Activated CD4-positive, alpha-beta T cell treated with anti-CD3 and anti-CD28 coated beads, Interleukin-2, amount 10 ng/mL, durations not matched to agents 7 days and 5 days (primary cell): ENCODE measurements around the gene NAT8. TPM values are rescaled to one million over a fixed set of nuclear protein-coding genes. Genes with fewer than 3 reads are reported as not detected.
"Not testable (repeated sequence)": the region's sequence is repeated elsewhere in the genome, so short reads cannot be mapped to it uniquely, and the experiment has no call there.

Source experiments
- CTCF ChIA-PET: fragments of 350-600 bp; sonication (Branson Sonifier 250); formaldehyde crosslinking; loops from one replicate; lab custom pipeline; 2021; ENCODE audit warnings: antibody characterized with exemption; lab: Charles Lee
- POLR2A ChIA-PET: fragments of 350-600 bp; sonication (Branson Sonifier 250); formaldehyde crosslinking; loops from one replicate; lab custom pipeline; 2021; ENCODE audit warnings: antibody characterized with exemption; lab: Charles Lee
- DNase-seq: peaks from one replicate; pipeline ENCODE4 v3.0.0-alpha.2; 2020
- H3K27ac Mint-ChIP-seq: one replicate; pipeline ENCODE4 v1.8.0; 2021; ENCODE audit warnings: mild to moderate bottlenecking, moderate library complexity, mixed read lengths
- H3K27me3 Mint-ChIP-seq: one replicate; pipeline ENCODE4 v1.8.0; 2021; ENCODE audit warnings: mixed read lengths
- H3K36me3 Mint-ChIP-seq: one replicate; pipeline ENCODE4 v1.8.0; 2021; ENCODE audit warnings: low read depth, mixed read lengths
- H3K4me1 Mint-ChIP-seq: one replicate; pipeline ENCODE4 v1.8.0; 2021; ENCODE audit warnings: mixed read lengths
- H3K4me3 Mint-ChIP-seq: one replicate; pipeline ENCODE4 v1.8.0; 2021; ENCODE audit warnings: mild to moderate bottlenecking, moderate library complexity, mixed read lengths
- H3K9me3 Mint-ChIP-seq: one replicate; pipeline ENCODE4 v1.8.0; 2021; ENCODE audit warnings: mixed read lengths
- total RNA-seq, 2 experiments: library from RNA; stranded (reverse); gene quantifications; one replicate each; pipeline ENCODE4 v1.2.3, GENCODE V29; 2021

Gene NAT8
- total RNA-seq, 2 experiments from 2014 or later, result not detected

- POLR2A ChIA-PET, H3K9me3 Mint-ChIP-seq, H3K27ac Mint-ChIP-seq, H3K36me3 Mint-ChIP-seq, CTCF ChIA-PET, H3K27me3 Mint-ChIP-seq, H3K4me1 Mint-ChIP-seq, DNase-seq, H3K4me3 Mint-ChIP-seq: not testable (repeated sequence)
These were observed 17.6 kb downstream of the NAT8 start for GRCh38 chr2:73624625-73625024.

- POLR2A ChIA-PET, H3K27ac Mint-ChIP-seq, H3K4me1 Mint-ChIP-seq, CTCF ChIA-PET, H3K27me3 Mint-ChIP-seq, H3K36me3 Mint-ChIP-seq, H3K4me3 Mint-ChIP-seq, H3K9me3 Mint-ChIP-seq, DNase-seq: not testable (repeated sequence)
These were observed 18.2 kb downstream of the NAT8 start for GRCh38 chr2:73624036-73624435.

DNA sequence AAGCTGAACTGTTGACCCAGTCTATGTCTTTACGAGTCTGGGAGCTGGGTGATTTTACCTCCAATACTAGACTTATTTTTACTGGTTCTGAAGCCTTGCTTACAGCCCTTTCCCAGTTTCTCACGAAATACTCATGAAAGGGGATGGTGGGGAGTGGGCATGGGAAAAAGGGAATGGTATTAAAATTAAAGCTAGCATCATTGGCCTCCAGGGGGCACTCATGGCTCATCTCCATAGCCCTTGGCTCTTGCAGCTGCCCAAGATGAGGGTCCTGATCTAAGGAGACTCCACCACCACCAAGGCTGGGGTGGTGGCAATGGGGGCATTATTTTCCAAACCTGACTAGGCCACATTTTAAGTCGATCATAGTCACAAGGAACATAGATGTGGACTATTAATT is 22.3 kb downstream of the NAT8 start:
- H3K27ac Mint-ChIP-seq, H3K27me3 Mint-ChIP-seq, H3K4me3 Mint-ChIP-seq, H3K4me1 Mint-ChIP-seq, CTCF ChIA-PET, H3K9me3 Mint-ChIP-seq, H3K36me3 Mint-ChIP-seq, DNase-seq, POLR2A ChIA-PET: not testable (repeated sequence)

GRCh38 chr2:73614997-73615396 is 27.2 kb downstream of the NAT8 start:
- Mint-ChIP-seq H3K27ac (no peak overlapping the region), H3K9me3 (no peaks in the 10 kb centered on the region), H3K27me3 (no peaks in the 10 kb centered on the region), H3K36me3 (no peaks in the 10 kb centered on the region), H3K4me3 (no peak overlapping the region), H3K4me1 (peaks cover 6% of the 10 kb centered on the region)
- CTCF ChIA-PET, result no interaction called here
- no peak for DNase-seq
- POLR2A ChIA-PET, result no interaction called here

DNA sequence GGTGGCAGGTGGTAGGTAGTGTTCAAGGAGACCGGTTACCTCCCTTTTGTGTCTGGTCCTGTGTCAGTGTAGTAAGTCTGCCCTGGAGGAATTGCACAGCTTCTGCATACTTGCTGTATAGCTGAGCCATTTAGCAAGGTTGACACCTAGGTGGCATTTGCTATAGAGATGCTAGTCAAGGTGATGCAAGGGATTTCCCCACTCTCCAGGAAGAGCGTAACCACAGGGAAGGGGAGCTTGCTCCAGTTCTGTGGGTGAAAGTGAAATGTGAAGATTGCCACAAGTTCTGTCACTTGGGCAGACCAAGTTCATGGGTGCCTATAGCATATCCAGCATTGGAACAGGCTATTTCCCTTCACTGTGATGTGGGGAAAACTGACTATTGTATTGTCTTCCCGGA is 28.1 kb downstream of the NAT8 start:
- Mint-ChIP-seq H3K36me3 (no peaks in the 10 kb centered on the region), H3K27me3 (no peaks in the 10 kb centered on the region), H3K4me3 (no peak overlapping the region), H3K27ac (no peak overlapping the region), H3K4me1 (peaks cover 6% of the 10 kb centered on the region), H3K9me3 (no peaks in the 10 kb centered on the region)
- DNase-seq, result no peak
- ChIA-PET CTCF (interaction anchor here (0.5 kb wide), 1 partner anchor 32 kb away, joined by 4 read pairs; no protein-coding TSS in a partner anchor), POLR2A (no interaction called here)

DNA sequence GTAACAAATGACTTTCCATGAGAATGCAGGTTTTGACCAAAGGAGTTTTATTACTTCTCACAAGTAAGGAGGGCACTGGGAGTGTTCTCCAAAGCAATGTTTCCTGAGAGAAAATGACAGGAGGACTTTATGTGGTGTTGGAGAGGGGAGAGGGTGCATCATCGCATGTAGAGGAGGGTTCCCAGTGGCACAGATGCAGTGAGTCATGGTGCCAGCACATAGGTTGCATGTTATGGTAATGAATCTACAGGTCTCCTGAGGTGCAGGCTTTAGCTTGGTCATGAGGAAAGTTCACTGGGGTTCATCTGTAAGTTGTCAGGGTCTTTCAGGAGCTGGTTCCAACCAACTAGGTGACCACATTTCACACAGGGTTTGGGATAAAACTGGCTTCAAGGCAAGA is 30.4 kb downstream of the NAT8 start:
- Mint-ChIP-seq H3K27ac (no peak overlapping the region), H3K27me3 (no peaks in the 10 kb centered on the region), H3K4me3 (no peak overlapping the region), H3K9me3 (no peaks in the 10 kb centered on the region), H3K36me3 (no peaks in the 10 kb centered on the region), H3K4me1 (peaks cover 6% of the 10 kb centered on the region)
- ChIA-PET CTCF (no interaction called here), POLR2A (no interaction called here)
- no peak for DNase-seq

DNA sequence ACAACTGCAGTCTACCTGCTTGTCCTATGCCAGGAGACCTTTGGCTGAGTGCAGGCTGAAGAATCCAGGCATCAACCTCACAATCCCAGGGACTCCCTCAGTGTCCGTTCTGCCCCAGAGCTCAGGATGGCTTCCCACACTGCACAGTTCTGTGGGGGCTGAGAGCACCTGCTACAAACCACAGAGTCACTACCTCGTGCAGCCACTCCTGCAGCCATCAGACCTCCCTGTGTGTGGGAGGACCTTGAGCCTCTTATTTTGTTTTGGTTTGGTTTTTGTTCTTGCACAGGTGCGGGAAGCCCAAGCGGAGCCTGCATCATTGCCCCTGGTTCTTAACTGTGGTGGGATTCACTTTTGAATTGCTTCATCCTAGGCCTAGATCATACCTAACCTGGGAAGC is 31.0 kb downstream of the NAT8 start:
- Mint-ChIP-seq H3K4me1 (peaks cover 6% of the 10 kb centered on the region), H3K36me3 (no peaks in the 10 kb centered on the region), H3K9me3 (no peaks in the 10 kb centered on the region), H3K27me3 (no peaks in the 10 kb centered on the region), H3K27ac (no peak overlapping the region), H3K4me3 (no peak overlapping the region)
- ChIA-PET CTCF (no interaction called here), POLR2A (no interaction called here)
- no peak for DNase-seq

DNA sequence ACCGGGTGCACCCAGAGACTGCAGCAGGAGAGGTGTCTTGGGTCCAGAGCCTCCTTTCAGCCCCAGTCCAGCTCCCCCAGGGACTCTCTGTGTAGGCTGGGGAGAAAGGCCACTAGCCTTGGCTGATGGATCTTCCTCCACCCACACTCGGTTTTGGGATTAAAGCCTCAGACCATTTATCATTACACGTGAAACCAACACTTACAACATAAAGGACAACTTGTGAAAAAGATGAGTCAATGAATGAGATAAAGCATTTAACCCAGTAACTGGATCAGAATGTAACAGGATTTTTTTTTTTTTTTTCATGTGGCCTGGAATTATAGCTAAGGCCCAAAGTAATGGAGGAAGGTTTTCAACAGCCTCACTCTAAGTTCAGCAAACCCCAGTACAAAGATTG is 32.1 kb downstream of the NAT8 start:
- no peaks in the 10 kb centered on the region for H3K27me3 Mint-ChIP-seq

GRCh38 chr2:73604589-73604988 is 37.6 kb downstream of the NAT8 start:
- DNase-seq, POLR2A ChIA-PET, H3K27ac Mint-ChIP-seq, CTCF ChIA-PET, H3K36me3 Mint-ChIP-seq, H3K4me1 Mint-ChIP-seq, H3K27me3 Mint-ChIP-seq, H3K9me3 Mint-ChIP-seq, H3K4me3 Mint-ChIP-seq: not testable (repeated sequence)

More for the DNA sequence above, 32.1 kb downstream of the NAT8 start:
- CTCF ChIA-PET, result no interaction called here
- no peak for DNase-seq
- H3K9me3 Mint-ChIP-seq, result no peaks in the 10 kb centered on the region
- H3K4me3 Mint-ChIP-seq, result no peak overlapping the region
- no peak overlapping the region for H3K27ac Mint-ChIP-seq
- peaks cover 6% of the 10 kb centered on the region for H3K4me1 Mint-ChIP-seq
- H3K36me3 Mint-ChIP-seq, result no peaks in the 10 kb centered on the region
- POLR2A ChIA-PET, result no interaction called here

GRCh38 chr2:73603099-73603588 is 39.1 kb downstream of the NAT8 start:
- H3K9me3 Mint-ChIP-seq, CTCF ChIA-PET, H3K27ac Mint-ChIP-seq, DNase-seq, H3K4me1 Mint-ChIP-seq, H3K36me3 Mint-ChIP-seq, H3K27me3 Mint-ChIP-seq, H3K4me3 Mint-ChIP-seq, POLR2A ChIA-PET: not testable (repeated sequence)

- no peaks in the 10 kb centered on the region for H3K27me3 Mint-ChIP-seq
- H3K9me3 Mint-ChIP-seq, result no peaks in the 10 kb centered on the region
- no peak for DNase-seq
- H3K27ac Mint-ChIP-seq, result no peak overlapping the region
- H3K4me3 Mint-ChIP-seq, result no peak overlapping the region
- H3K4me1 Mint-ChIP-seq, result peaks cover 2% of the 10 kb centered on the region
- POLR2A ChIA-PET, result no interaction called here
- CTCF ChIA-PET, result no interaction called here
- peaks cover 4% of the 10 kb centered on the region for H3K36me3 Mint-ChIP-seq
These were observed 40.4 kb downstream of the NAT8 start for GRCh38 chr2:73601780-73602179.

- Mint-ChIP-seq H3K9me3 (no peaks in the 10 kb centered on the region), H3K27me3 (no peaks in the 10 kb centered on the region), H3K4me3 (no peak overlapping the region), H3K4me1 (no peaks in the 10 kb centered on the region), H3K27ac (no peak overlapping the region), H3K36me3 (peaks cover 3% of the 10 kb centered on the region)
- DNase-seq, result no peak
- ChIA-PET CTCF (interaction anchor here (0.6 kb wide), 1 partner anchor 493 kb away, joined by 6 read pairs; no protein-coding TSS in a partner anchor), POLR2A (no interaction called here)
These were observed 48.0 kb downstream of the NAT8 start for GRCh38 chr2:73594251-73594650.

- ChIA-PET POLR2A (no interaction called here), CTCF (no interaction called here)
- Mint-ChIP-seq H3K36me3 (peaks cover 3% of the 10 kb centered on the region), H3K4me3 (no peak overlapping the region), H3K4me1 (no peaks in the 10 kb centered on the region), H3K9me3 (no peaks in the 10 kb centered on the region), H3K27me3 (no peaks in the 10 kb centered on the region), H3K27ac (no peak overlapping the region)
- DNase-seq, result no peak
These were observed 48.5 kb downstream of the NAT8 start for GRCh38 chr2:73593680-73594079.
